CD4-positive, alpha-beta T cell treated with Interleukin-10 for 1 hour (primary cell): Measurements from ENCODE around the gene GRM7.

Experiments used
- DNase-seq: peaks from one replicate; pipeline ENCODE4 v3.0.0-alpha.2; 2020

GRM7 gene

GRCh38 chr3:7518026-7518425 lies 657.1 kb downstream of the GRM7 start:
- no peak for DNase-seq

DNA sequence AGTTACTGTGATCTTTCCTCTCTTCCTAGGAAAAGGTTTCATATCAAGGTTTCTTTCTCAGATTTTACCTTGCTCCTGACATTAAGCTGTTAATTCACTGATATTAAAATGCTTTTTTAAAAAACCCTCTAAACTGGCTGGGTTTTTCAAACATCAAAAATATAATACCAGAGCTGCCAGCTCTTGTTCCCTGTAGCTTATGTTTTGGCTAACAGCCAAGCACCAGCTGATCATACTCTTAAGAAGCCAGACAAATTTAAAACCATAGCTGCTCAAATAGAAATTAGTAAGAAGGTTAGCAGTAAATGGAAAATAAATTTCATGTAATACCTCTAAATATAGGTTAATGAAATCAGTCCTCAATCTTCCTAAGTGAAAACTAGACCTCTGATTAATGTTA lies 657.5 kb downstream of the GRM7 start:
- DNase-seq: no peak

GRCh38 chr3:7520059-7520458 lies 659.1 kb downstream of the GRM7 start:
- DNase-seq: no peak

DNA sequence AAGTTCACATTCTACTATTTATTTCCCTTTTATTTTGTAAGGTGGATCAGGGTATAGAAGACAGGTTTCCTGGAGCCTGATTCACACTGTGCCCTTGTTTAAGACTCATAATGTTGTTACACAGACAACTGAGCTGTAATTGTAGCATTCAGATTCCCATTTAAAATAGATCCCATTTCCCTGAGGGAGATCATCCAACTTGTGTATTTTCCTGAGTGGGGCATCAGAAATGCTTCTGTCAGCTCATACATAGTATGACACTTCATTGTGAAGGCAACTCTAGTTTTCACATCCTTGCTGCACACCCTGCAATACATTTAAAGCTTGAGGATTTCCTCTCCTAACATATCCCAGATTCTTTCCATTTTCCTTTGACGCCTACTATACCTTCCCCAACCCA lies 659.7 kb downstream of the GRM7 start:
- DNase-seq: no peak

- no peak for DNase-seq
These were observed 675.6 kb downstream of the GRM7 start for GRCh38 chr3:7536510-7536909.

DNA sequence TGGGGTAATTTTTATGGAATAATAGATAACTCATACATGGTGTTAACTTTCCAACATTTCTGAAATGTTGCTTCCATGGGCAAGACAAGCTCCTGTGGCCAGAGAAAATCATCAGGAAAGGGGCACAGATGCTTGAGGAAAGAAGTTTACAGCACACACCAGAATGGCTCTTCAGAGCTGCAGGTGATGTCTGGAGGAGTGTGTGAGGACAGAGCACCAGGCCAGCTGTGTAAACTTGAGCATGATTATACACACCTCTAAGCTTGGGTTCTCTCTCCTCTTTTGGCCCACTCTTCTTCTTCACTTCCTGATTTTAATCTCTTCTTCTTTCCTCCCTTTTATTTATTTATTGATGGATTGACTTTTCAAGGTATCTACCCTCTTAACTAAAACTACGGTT lies 676.0 kb downstream of the GRM7 start:
- DNase-seq: no peak

DNA sequence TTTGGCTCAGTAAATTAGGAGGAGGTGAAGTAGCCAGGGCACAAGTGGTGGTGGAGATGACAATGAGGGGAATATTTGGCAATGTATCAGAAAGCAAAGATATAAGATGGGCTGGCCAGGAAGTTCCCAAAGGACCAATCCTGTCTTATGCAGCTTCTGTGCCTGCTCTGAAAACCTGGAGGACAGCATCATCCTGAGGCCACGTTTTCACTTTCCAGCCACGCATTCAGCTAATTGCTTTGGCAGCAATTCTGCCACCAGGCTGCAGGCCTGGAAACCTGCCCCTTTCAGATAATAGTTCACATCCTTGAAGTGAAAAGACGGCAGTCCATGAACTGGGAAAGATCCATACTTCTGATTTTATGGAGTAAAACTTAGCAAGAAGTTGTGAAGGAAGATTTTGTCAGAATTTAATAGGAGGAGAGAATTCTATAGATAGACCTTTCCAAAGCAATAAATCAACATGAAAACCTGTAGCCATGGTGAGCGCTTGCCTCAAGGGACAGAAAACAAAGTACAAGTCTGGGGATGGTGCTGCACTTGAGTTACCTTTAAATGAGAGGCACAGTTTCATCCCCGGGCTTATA lies 682.5 kb downstream of the GRM7 start:
- no peak for DNase-seq

DNA sequence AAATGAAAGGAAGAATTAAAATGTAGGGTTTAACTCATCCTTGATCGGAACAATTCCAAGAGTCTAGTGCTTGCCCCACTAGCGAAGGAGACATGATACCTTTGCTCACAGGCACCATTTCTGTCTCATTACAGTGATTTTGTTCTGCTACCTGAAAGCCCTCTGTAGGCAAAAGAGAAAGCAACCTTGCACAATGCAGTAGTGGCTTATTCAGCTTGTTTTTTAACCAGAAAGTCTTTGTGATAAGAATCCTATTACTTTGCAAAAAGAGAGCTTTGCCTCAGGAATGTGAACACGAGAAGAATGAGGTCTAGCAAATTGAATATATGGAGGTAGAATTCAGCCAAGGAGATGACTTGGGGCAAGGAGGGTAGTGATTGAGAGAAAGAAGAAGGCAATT lies 684.4 kb downstream of the GRM7 start:
- no peak for DNase-seq

GRCh38 chr3:7546253-7546652 lies 685.3 kb downstream of the GRM7 start:
- DNase-seq: no peak

- DNase-seq: no peak
These were observed 686.9 kb downstream of the GRM7 start for GRCh38 chr3:7547826-7548225.

DNA sequence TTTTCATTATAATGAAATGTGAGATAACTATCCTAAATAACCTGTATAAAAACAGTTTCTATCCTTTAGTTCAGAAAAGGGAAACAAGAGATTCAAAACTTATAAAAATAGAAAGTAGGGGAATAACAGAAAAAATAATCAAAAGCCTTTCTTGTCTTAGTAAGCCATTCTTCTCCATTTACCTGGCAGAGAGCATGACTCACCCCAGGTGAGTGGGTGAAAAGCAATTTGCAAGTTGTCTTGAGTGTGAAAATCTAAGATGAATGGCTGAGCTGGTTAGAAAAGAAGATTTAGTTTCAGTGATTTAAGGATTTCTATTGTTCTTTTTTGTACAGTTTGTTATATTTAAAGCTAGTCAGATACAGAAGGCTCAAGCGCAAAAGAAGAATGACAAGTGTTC lies 702.0 kb downstream of the GRM7 start:
- no peak for DNase-seq

GRCh38 chr3:7565574-7565973 lies 704.7 kb downstream of the GRM7 start:
- no peak for DNase-seq

DNA sequence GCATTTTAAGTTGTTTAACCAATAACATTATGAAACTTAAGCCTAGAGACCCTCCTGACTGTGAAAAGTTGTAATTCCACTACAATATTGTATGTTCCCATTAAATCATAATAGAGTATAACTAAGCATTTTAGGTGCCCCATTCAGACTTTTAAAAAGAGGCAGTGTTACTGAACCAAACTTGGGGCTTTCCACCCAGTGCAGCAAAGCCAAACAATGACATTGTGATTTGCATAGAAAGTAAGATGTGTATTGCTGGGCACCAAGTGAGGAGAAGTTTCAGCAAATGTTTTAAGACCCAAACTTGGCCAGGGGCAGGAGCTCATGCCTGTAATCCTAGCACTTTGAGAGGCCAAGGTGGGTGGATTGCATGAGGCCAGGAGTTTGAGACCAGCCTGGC lies 706.2 kb downstream of the GRM7 start:
- DNase-seq: no peak

- no peak for DNase-seq
These were observed 707.7 kb downstream of the GRM7 start for GRCh38 chr3:7568526-7569184.

DNA sequence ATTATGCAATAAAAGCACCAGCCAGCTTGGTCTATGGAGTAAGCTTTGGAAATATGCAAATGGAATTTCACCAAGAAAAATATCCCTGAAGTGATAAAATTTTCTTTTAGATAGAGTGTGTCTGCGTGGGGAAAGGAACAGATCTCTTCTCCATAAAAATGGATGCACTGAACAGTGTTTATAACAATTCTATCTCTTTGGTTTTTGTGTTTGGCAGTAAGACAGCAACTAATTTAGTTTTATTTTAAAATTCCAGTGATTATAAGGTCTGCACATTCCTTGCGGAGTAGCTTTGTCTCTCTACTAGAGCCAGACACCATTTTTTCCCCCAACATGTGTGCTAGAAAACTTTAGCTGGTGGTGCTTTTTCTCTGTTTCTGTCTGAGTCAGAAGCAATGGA lies 712.4 kb downstream of the GRM7 start:
- no peak for DNase-seq

GRCh38 chr3:7574435-7574834 lies 713.5 kb downstream of the GRM7 start:
- DNase-seq: no peak

DNA sequence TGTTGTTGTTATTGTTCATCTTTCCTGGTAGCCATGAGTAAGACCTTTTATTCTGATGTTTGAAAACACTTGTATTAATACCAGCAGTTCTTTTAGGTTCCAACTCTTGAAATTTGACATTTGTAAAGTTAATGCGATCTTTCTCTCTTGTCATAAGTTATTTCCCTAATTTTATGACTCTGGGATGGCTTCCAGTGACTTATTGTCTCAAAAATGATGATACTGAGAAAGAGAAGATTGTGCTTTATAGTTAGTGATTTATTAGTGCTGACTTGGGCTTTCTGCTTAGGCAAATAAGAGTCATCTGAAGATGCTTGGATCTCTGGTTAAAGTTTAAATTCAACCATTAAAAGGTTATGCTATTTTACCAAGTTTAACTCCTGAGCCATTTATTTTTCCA lies 715.2 kb downstream of the GRM7 start:
- DNase-seq: no peak

DNA sequence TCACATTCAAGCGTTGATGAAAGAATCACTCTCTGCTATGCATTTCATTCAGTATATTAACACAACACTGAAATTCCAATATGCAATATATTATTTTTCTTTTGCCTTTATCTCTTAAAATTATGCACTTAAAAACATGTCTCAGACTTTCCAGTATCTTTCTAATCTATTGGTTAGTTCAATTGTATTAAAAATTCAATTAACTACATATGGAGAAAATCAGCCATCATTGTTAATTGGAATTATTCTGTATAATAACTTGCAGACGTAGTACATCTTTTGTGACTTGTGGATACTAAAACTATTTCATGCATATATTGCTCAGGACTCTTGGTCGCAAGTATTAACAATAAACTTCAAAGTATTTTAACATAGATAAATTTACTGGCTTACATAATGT lies 715.6 kb downstream of the GRM7 start:
- no peak for DNase-seq

DNA sequence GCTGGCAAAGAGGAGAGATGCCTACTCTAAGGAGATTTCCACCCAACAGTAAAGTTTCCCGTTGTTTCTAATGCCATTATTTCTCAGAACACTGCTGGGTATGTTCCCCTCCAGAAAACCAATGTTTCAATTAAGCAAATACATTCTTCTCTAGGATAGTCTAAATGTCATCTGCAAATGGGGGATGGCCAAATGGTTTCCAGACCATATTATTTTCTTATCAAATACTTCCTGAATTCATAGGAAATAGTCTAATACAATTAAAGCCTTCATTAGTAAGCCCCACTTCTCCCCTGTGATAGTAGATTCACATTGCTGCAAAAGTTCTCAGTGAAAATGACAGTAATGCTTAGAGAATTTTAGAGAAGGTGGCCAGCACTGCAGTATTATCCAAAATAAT lies 716.6 kb downstream of the GRM7 start:
- no peak for DNase-seq

GRCh38 chr3:7581831-7582230 lies 720.9 kb downstream of the GRM7 start:
- no peak for DNase-seq

GRCh38 chr3:7585052-7585451 lies 724.1 kb downstream of the GRM7 start:
- no peak for DNase-seq

DNA sequence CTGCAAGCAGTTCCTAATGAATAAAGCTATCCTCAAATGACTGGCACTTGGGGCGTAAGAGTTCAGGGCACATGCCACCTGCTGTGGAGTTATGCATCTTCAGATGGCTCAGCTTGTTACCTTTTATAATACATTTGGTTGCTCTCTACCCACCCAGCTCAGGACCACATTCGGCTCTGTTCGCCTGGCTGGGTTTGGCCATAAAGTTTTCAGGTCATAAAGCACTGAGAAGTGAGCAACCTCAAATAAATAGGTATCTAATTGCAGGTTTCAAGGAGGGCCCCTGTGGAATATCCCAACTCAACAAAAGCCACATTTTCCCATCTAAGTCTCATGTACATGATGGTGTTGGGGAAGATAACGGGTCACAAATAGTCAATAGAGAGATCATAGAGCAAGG lies 727.3 kb downstream of the GRM7 start:
- DNase-seq: no peak

DNA sequence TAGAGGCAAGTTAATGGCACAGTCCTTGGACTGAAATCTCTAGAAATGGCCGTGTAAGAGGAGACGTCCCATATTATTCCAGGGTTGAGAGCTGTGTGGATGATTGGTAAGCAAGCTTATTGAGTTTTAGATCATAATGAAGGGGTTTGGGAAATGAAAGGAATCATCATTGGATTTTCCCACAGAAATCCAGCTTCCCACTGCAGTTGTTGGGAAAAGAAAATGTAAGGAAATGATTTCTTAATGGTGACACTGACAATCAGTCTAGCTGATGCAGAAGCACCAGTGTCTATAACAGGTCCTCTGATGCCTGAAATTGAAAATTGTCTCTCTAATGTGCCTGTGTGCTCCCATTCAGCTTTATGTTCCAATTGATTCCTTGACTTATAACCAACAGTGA lies 728.6 kb downstream of the GRM7 start:
- DNase-seq: no peak

- DNase-seq: no peak
These were observed 741.4 kb downstream of the GRM7 start for GRCh38 chr3:7602297-7602696.

- no peak for DNase-seq
These were observed 746.2 kb downstream of the GRM7 start for GRCh38 chr3:7607083-7607482.
